HepG2 (cell line): Measurements from ENCODE around the gene ADGRB2.

Experiments
- CBX1 ChIP-seq: IDR thresholded peaks from one replicate; pipeline ENCODE4 v1.6.1; 2016; ENCODE audit warnings: antibody characterized with exemption, low read depth
- CCAR2 ChIP-seq: fragments of 200-400 bp; formaldehyde crosslinking; optimal IDR thresholded peaks from 2 replicates; pipeline ENCODE3; 2018; ENCODE audit warnings: low read depth, mild to moderate bottlenecking, low read length, moderate library complexity
- POLR2A ChIP-seq, 2 experiments: IDR thresholded peaks; 2 replicates each; pipeline ENCODE4 v1.6.1; 2011; ENCODE audit warnings: low read depth in 2 of 2, low read length in 2 of 2, mild to moderate bottlenecking in 1 of 2, moderate library complexity in 1 of 2; ENCODE audit not compliant: insufficient read depth in 1 of 2
- PPARG ChIP-seq: conservative IDR thresholded peaks from 2 replicates; pipeline ENCODE4 v1.6.1; 2016; ENCODE audit warnings: missing biosample characterization, missing genetic modification reagents
- RAD21 ChIP-seq: fragments of 450-650 bp; formaldehyde crosslinking; IDR thresholded peaks from 2 replicates; pipeline ENCODE4 v1.5.0; 2020; ENCODE audit warnings: mild to moderate bottlenecking
- SUZ12 ChIP-seq: fragments of 150-350 bp; IDR thresholded peaks from 2 replicates; pipeline ENCODE4 v1.6.1; 2014; ENCODE audit warnings: low read depth, low read length

DNA sequence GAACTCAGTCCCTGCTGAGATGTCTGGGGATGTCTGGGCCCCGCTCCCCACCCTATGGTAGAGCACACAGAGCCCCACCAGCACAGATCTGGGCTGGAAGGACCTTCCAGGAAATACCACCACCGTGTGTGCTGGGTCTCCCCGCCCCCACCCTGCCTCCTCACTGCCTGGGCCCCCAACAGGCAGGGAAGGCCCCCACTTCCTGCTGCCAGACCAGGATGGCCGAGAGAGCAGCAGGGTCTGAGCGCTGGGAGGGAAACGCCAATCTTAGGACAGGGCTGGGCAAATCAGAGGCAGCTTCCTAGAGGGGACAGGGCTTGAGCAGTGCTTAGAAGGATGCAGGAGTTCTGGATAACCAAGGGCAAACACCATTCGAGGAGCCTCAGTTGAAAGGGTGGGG, 11.9 kb downstream of the ADGRB2 start:
- no peak for TF ChIP-seq CBX1
- no peak for TF ChIP-seq RAD21 (CRISPR knock-in tag)
- TF ChIP-seq PPARG: no peak
- no peak for TF ChIP-seq CCAR2
- no peak for TF ChIP-seq POLR2A (IDR thresholded peaks at IDR 0.05; ENCODE audit: insufficient read depth in 1 of 2, low read depth in 2 of 2, low read length in 2 of 2)
- TF ChIP-seq SUZ12: no peak
